HG03520 (cell line): Measurements from ENCODE around the gene GOLPH3.
A peak's percentile ranks its signal among the peaks of the same experiment; 100 is the strongest.
"Not testable (repeated sequence)": the region's sequence is repeated elsewhere in the genome, so short reads cannot be mapped to it uniquely, and the experiment has no call there.

Experiments used
- ATAC-seq: cut with Tn5 transposase; IDR thresholded peaks from one replicate; pipeline ENCODE4 v1.9.1; 2021; ENCODE audit warnings: mild to moderate bottlenecking, moderate library complexity; ENCODE audit not compliant: unreplicated experiment

GOLPH3 gene

DNA sequence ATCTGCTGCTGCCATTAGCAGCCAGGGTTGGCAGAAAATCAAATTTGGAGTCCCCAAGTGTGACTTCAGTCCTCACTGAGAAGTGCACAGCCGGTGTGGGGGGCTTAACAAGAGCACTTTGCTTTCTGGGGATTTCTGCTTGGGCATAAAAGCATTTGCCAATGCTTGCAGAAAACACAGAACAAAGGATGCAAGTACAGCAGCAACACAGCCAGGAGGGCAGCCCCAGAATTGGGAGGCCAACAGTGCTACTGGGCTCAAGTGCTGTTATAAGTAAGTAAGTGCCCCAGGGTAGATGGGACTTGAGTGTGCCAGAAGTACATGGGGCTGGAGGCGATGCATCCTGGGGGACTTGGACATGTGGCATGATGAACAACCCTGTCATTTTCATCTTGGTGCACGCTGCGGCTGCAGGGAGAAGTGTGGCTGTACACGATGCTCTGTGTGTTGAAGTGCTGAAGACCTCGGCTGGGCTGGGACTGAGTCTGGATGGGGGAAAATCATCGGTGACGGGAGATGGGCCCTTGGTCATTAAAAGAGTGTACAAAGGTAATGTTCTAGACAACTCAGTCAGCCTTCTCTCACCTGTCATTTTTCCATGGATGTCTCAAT is 73.3 kb downstream of the GOLPH3 start:
- ATAC-seq = no peak

DNA sequence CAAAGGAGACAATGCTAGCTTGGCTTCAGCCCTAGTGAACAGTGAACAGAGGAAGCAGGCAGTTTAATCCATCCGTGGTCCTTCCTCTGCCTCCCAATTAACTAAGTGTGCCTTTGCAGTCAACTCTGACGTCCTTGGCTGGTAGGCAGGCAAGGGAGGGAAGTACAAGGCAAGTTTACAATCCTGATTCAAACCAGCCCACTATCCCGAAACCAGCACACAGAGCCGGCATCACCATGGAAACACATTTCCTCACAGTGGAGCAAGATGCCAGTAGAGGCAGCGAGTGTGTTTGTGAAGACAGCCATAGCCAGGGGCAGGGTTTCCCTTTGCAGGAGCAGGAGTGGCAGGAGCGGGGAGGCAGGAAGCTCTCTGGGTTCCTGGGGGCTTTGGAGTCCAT is 73.9 kb downstream of the GOLPH3 start:
- ATAC-seq = no peak

DNA sequence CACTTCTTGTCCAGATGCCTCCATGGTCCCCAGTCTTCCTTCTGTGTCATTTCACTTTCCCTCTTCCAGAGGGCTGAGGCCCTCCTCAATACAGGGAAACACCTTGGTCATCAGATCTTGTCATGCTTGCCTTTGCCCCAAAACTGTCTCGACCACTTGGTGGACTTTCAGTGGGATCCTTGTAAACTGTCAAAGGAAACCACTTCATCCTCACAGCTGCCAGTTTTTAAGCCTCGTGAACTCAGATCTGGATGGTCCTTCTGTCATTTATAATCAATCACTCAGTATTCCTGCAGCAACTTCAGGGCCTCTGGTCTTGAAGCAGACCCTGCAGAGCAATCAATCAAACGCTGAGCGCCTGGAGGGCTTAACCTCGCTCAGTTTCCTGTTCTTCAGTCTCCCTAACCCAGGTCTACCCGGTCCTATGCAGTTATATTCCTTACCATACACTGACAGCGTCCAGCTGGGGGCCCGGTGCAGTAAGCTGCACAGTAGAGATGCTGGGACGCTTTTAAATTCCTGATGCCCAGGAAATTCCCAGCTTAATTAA is 74.6 kb downstream of the GOLPH3 start:
- no peak for ATAC-seq

DNA sequence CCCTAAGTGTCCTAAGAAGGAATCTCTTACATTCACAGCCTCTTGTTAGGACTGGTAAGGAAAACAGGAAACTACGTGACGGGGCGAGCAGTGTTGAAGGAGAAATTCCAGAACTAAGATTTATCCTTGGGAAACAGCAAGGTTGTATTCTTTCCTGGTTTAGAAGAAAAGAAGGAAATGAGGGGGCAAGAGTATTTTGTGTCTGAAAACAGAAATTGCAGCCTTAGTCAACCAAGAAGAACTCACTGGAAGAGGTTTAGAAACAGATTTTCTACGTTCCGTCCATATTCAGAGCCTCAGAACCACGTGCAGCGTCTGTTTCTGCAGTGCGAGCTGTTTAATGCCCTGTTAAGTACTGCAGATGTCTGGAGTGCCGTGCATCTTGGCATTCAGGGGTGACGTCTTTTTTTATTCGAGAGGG is 75.2 kb downstream of the GOLPH3 start:
- ATAC-seq = no peak

DNA sequence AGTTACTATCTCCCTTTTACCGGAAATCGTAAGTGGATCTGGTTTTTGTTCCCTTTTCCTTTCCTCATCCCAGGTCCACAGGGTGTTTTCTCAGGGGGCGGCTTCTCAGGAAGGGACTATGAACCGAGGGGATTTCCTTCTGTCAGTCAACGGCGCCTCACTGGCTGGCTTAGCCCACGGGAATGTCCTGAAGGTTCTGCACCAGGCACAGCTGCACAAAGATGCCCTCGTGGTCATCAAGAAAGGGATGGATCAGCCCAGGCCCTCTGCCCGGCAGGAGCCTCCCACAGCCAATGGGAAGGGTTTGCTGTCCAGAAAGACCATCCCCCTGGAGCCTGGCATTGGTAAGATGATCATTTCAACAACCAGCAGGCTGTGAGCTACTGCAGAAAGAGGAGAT is 75.8 kb downstream of the GOLPH3 start:
- no peak for ATAC-seq

DNA sequence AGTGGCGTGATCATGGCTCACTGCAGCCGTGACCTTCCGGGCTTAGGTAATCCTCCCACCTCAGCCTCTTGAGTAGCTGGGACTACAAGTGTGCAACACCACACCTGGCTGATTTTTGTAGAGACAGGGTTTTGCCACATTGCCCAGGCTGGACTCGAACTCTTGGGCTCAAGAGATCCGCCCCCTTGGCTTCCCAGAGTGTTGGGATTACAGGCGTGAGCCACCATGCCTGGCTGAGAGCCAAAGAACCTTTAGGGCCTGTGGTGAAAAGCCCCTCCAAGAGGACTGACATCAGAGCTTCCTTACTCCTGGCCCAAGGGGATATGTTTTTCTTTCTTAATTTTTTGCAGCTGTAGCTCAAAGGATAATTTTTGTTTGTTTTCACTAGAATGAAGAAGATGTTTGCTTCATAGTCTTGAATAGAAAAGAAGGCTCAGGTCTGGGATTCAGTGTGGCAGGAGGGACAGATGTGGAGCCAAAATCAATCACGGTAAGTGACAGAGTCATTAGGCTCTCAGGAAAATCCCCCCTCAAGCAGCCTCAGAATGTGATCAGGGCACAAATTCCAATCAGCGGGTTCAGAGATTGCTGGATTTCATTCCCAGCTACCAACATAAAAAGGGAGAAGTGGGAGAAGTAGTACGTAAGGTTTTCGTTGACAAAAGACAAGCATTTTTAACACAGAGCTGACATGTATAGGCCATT is 77.1 kb downstream of the GOLPH3 start:
- ATAC-seq = no peak

DNA sequence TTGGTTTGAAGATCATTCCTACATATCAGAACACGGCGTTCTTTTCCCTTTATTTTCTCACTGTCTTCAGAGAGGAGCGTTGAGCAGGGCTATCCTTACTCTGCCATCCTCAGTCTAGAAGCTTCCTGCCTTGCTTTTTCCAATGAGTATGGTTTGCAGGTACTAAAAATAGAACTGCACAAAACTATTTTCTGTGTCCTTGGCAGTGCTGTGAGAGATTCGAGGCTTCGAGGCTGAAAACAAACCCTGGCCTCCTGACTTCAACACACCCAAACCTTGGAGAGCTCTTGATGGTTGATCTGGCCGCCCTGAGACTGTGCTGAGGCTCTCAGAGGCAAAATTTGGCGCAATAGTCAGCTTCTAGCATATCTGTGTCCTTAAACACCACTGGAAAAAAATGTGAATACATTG is 78.9 kb downstream of the GOLPH3 start:
- ATAC-seq = no peak

DNA sequence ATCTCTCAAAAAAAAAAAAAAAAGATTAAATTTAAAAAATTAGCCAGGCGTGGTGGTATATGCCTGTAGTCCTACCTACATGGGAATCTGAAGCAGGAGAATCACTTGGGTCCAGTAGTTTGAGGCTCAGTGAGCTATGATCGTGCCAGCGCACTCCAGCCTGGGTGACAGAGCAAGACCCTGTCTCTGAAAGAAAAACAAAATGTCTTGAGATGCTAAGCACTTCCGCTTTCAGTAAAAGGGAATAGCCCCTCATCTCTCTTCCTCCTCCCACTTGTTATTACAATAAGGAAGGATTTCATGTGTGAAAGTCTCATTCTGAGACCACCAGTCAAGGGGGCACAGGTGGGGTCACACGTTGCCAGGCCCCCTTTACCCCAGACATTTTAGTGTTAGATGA is 79.4 kb downstream of the GOLPH3 start:
- no peak for ATAC-seq

DNA sequence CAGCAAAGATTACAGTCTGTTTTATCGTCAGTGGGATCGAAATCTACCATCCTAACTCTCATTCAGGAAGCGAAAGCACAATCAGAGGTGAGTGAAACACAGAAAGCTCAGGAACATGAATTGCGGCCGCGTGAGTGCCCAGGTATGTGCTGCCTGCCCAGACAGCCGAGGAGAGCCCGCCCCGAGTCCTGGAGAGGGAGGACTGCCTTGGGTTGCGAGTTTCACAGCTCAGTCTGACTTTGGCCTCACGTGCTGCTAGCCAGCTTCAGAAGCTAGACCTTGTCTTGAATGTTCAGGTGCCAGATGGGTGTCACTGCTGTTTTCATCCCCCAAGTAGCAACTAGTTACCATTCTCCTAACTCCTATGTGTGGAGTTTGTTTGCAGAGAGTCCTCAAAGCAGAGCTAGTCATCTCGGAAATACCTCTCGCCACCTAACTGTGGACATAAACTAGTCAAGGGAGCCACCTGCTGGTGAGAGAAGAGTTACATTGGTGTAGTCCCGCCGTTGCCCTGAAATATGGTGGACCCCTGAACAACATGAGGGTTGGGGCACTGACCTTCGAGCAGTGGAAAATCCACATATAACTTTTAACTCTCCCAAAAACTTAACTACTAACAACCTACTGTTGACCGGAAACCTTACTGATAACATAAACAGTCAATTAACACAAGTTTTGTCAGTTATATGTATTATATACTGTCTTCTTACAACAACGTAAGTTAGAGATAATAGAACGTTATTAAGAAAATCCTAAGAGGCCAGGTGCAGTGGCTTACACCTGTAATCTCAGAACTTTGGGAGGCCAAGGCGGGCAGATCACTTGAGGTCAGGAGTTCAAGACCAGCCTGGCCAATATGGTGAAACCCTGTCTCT is 80.9 kb downstream of the GOLPH3 start:
- peak; percentile 95 for ATAC-seq

DNA sequence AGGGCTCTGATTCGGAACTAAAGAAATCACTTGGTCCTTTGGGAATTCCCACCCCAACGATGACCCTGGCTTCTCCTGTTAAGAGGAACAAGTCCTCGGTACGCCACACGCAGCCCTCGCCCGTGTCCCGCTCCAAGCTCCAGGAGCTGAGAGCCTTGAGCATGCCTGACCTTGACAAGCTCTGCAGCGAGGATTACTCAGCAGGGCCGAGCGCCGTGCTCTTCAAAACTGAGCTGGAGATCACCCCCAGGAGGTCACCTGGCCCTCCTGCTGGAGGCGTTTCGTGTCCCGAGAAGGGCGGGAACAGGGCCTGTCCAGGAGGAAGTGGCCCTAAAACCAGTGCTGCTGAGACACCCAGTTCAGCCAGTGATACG is 83.4 kb downstream of the GOLPH3 start:
- ATAC-seq = no peak

DNA sequence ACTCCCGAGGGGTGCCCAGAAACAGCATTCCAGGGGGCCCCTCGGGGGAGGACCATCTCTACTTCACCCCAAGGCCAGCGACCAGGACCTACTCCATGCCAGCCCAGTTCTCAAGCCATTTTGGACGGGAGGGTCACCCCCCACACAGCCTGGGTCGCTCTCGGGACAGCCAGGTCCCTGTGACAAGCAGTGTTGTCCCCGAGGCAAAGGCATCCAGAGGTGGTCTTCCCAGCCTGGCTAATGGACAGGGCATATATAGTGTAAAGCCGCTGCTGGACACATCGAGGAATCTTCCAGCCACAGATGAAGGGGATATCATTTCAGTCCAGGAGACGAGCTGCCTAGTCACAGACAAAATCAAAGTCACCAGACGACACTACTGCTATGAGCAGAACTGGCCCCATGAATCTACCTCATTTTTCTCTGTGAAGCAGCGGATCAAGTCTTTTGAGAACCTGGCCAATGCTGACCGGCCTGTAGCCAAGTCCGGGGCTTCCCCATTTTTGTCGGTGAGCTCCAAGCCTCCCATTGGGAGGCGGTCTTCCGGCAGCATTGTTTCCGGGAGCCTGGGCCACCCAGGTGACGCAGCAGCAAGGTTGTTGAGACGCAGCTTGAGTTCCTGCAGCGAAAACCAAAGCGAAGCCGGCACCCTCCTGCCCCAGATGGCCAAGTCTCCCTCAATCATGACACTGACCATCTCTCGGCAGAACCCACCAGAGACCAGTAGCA is 83.9 kb downstream of the GOLPH3 start:
- no peak for ATAC-seq

DNA sequence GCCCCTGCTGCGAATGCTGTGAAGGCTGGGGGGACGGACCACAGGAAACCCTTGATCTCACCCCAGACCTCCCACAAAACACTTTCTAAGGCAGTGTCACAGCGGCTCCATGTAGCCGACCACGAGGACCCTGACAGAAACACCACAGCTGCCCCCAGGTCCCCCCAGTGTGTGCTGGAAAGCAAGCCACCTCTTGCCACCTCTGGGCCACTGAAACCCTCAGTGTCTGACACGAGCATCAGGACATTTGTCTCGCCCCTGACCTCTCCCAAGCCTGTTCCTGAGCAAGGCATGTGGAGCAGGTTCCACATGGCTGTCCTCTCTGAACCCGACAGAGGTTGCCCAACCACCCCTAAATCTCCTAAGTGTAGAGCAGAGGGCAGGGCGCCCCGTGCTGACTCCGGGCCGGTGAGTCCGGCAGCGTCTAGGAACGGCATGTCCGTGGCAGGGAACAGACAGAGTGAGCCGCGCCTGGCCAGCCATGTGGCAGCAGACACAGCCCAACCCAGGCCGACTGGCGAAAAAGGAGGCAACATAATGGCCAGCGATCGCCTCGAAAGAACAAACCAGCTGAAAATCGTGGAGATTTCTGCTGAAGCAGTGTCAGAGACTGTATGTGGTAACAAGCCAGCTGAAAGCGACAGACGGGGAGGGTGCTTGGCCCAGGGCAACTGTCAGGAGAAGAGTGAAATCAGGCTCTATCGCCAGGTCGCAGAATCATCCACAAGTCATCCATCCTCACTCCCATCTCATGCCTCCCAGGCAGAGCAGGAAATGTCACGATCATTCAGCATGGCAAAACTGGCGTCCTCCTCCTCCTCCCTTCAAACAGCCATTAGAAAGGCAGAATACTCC is 84.7 kb downstream of the GOLPH3 start:
- no peak for ATAC-seq

DNA sequence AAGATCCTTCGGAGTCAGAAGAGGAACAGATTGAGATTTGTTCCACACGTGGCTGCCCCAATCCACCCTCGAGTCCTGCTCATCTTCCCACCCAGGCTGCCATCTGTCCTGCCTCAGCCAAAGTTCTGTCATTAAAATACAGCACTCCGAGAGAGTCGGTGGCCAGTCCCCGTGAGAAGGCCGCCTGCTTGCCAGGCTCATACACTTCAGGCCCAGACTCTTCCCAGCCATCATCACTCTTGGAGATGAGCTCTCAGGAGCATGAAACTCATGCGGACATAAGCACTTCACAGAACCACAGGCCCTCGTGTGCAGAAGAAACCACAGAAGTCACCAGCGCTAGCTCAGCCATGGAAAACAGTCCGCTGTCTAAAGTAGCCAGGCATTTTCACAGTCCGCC is 85.9 kb downstream of the GOLPH3 start:
- no peak for ATAC-seq

DNA sequence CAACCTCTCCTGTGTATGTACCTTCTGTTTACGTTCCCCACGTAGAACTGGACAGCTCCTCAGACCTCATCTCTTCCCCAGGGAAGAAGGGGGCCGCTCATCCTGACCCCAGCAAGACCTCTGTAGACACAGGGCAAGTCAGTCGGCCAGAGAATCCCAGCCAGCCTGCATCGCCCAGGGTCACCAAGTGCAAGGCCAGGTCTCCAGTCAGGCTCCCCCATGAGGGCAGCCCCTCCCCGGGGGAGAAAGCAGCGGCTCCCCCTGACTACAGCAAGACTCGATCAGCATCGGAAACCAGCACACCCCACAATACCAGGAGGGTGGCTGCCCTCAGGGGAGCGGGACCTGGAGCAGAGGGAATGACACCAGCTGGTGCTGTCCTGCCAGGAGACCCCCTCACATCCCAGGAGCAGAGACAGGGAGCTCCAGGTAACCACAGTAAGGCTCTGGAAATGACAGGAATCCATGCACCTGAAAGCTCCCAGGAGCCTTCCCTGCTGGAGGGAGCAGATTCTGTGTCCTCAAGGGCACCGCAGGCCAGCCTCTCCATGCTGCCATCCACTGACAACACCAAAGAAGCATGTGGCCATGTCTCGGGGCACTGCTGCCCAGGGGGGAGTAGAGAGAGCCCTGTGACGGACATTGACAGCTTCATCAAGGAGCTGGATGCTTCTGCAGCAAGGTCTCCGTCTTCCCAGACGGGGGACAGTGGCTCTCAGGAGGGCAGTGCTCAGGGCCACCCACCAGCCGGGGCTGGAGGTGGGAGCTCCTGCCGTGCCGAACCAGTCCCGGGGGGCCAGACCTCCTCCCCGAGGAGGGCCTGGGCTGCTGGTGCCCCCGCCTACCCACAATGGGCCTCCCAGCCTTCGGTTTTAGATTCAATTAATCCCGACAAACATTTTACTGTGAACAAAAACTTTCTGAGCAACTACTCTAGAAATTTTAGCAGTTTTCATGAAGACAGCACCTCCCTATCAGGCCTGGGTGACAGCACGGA is 86.7 kb downstream of the GOLPH3 start:
- ATAC-seq = no peak

DNA sequence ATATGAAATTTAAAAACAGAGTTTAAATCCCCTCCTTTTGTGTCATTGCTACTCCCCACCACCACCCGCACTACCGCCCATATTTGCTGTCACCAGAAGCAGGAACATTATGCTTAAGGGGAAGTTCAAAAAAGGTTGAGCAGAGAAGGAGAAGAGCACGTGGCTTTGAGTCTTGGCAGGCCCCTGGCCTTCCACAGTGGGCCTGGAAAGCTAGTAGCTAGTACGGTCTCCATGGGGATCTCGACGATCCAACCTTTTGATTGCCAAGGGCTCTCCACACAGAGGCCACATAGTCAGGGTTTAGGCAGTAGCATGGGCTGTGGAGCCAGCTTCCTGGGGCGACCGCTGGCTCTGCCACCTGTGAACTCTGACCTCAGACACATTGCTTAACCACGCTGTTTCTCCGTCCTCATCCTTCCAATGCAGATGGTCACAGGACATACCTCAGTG is 90.1 kb downstream of the GOLPH3 start:
- no peak for ATAC-seq

DNA sequence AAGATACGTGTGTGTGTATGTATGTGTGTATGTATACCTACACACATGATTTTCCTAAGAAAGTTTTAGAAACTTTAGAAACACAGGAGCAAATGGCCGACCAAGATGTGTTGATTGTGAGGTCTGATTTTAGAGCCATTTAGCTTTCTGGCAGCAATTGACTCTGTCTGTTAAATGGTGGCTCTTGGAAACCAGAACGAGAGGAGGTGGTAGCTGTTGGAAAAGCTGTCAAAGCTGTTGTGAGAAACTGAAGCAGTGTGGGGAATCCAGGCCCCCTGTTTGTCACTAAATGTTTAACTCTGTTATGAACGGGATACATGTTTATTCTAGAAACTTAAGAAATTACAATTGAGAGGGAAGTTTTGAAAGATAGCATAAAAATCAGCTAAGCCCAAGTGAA is 91.4 kb downstream of the GOLPH3 start:
- no peak for ATAC-seq

DNA sequence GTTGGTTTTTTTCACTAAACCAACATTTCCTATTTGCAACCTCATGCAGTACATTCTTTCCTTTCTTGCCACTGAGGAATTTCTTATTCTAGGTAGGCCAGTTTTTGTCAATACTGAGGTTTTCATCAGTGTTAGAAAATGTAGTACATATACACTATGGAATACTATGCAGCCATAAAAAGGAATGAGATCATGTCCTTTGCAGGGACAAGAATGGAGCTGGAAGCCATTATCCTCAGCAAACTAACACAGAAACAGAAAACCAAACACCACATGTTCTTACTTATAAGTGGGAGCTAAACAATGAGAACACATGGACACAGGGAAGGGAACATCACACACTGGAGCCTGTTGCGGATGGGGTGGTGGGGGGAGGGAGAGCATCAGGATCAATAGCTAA is 93.6 kb downstream of the GOLPH3 start:
- not testable (repeated sequence) for ATAC-seq

DNA sequence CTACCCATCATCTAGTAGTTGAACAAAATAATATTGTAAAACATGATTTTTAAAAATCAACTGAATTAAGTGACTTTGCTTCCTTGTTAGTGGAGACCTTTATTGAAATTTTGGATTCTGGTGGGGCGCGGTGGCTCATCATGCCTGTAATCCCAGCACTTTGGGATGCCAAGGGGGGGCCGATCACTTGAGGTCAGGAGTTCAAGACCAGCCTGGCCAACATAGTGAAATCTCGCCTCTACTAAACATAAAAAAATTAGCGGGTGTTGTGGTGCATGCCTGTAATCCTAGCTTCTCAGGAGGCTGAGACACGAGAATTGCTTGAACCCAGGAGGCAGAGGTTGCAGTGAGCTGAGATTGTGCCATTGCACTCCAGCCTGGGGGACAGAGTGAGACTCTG is 95.3 kb downstream of the GOLPH3 start:
- not testable (repeated sequence) for ATAC-seq
